Body of pancreas (tissue), 4 donors: Measurements from ENCODE around the gene ARAP1. TPM values are rescaled to one million over a fixed set of nuclear protein-coding genes. Genes with fewer than 3 reads are reported as not detected.
A peak's percentile ranks its signal among the peaks of the same experiment; 100 is the strongest.

Experiments
- ATAC-seq: fragments of 150-250 bp; one replicate; pipeline ENCODE4 v1.9.1; 2016
- DNase-seq, 4 donors: peaks; one replicate each; pipeline ENCODE4 v3.0.0-alpha.2; 2019
- H3K27ac ChIP-seq, 4 donors: fragments of 200-600 bp; sonication (generic); 1 replicate in 3 of 4; 2 replicates in 1 of 4; pipeline versions ENCODE4 v1.5.1 to v1.6.1; 2016 to 2019; ENCODE audit warnings: mild to moderate bottlenecking in 1 of 4, mixed read lengths in 1 of 4, moderate library complexity in 1 of 4
- H3K27me3 ChIP-seq, 2 donors: fragments of 200-600 bp; sonication (generic); one replicate each; pipeline ENCODE4 v1.6.0; 2016; ENCODE audit warnings: mild to moderate bottlenecking in 1 of 2
- H3K36me3 ChIP-seq, 2 donors: fragments of 200-600 bp; sonication (generic); replicated peaks in 1 of 2; 2 replicates each; pipeline ENCODE4 v1.5.1; 2016; ENCODE audit warnings: low read depth in 2 of 2; ENCODE audit not compliant: insufficient read depth in 1 of 2
- H3K4me1 ChIP-seq: fragments of 200-600 bp; sonication (generic); one replicate; pipeline ENCODE4 v1.6.0; 2016
- H3K4me3 ChIP-seq, 2 donors: fragments of 200-600 bp; sonication (generic); 1 replicate in 1 of 2; 2 replicates in 1 of 2; pipeline ENCODE4 v1.5.1; 2016 to 2019
- H3K9me3 ChIP-seq, 3 donors: fragments of 200-600 bp; sonication (generic); 1 replicate in 2 of 3; 2 replicates in 1 of 3; pipeline ENCODE4 v1.5.1; 2016
- POLR2A ChIP-seq, 3 donors: fragments of 450-650 bp; IDR thresholded peaks; one replicate each; pipeline ENCODE4 v1.6.1; 2016; ENCODE audit warnings: antibody characterized with exemption in 3 of 3, mild to moderate bottlenecking in 2 of 3
- WGBS, 2 donors: methylation state at CpG; one replicate each; pipeline ENCODE4 v1.1.5; 2017; 5-methylcytosine and 5-hydroxymethylcytosine counted together
- intact Hi-C: fragments of 100-400 bp; cut with DNase I; formaldehyde crosslinking; loops from one replicate; pipeline ENCODE4 v1.15.1; 2023
- total RNA-seq, 2 donors: library from RNA; depleted of rRNA; stranded (reverse); fragments of >200 nt; gene quantifications; one replicate each; pipeline ENCODE4 v1.1.0, GENCODE V29; 2016
- TF ChIP-seq, protein P1 (sequence below), 7 experiments: fragments of 450-650 bp in 4 of 7; fragments of 200-600 bp in 3 of 7; sonication (generic) in 3 of 7; IDR thresholded peaks; one replicate each; pipeline ENCODE4 v1.5.1; 2016 to 2019; ENCODE audit warnings: antibody characterized with exemption in 7 of 7

The ARAP1 gene
- total RNA-seq, 2 donors from 2014 or later = 63.3 to 208 TPM

DNA sequence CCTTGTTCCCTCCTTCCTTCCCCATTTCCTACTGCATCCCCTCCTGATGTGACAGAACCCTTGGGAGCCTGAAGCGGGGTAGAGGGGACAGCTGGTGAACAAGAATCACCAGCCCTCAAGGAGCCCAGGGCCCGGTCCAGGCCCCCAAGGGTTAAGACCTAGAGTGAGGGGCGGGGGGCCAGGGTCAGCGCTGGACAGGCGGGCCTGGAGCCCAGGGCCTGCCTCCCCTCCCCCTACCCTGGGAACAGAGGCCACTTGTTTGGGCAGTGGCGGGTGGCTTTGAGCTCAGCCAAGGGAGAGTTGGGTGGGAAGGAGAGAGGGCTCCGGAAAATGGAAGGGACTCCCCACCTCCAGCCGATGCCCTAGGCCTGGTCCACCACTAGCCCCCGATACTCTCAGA lies 2.1 kb downstream of the ARAP1 start:
- Histone ChIP-seq H3K27me3 (no peaks in the 10 kb centered on the region), H3K36me3 (no peaks in the 10 kb centered on the region), H3K4me3 (no peak overlapping the region), H3K4me1 (peaks cover 42% of the 10 kb centered on the region), H3K9me3 (no peaks in the 10 kb centered on the region), H3K27ac (peak overlapping the region in 3 of 4 donors; percentile 10 to 39 (median 17))
- 52 to 73% methylated on average over 6 to 7 of the region's 9 CpGs for WGBS, 2 donors
- TF ChIP-seq, protein P1, sequence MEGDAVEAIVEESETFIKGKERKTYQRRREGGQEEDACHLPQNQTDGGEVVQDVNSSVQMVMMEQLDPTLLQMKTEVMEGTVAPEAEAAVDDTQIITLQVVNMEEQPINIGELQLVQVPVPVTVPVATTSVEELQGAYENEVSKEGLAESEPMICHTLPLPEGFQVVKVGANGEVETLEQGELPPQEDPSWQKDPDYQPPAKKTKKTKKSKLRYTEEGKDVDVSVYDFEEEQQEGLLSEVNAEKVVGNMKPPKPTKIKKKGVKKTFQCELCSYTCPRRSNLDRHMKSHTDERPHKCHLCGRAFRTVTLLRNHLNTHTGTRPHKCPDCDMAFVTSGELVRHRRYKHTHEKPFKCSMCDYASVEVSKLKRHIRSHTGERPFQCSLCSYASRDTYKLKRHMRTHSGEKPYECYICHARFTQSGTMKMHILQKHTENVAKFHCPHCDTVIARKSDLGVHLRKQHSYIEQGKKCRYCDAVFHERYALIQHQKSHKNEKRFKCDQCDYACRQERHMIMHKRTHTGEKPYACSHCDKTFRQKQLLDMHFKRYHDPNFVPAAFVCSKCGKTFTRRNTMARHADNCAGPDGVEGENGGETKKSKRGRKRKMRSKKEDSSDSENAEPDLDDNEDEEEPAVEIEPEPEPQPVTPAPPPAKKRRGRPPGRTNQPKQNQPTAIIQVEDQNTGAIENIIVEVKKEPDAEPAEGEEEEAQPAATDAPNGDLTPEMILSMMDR (IDR thresholded peaks at IDR 0.05) = no peak
- no peak for TF ChIP-seq POLR2A (IDR thresholded peaks at IDR 0.05)
- ATAC-seq (no peak), DNase-seq (no peak)
- intact Hi-C loops = no loop called here

DNA sequence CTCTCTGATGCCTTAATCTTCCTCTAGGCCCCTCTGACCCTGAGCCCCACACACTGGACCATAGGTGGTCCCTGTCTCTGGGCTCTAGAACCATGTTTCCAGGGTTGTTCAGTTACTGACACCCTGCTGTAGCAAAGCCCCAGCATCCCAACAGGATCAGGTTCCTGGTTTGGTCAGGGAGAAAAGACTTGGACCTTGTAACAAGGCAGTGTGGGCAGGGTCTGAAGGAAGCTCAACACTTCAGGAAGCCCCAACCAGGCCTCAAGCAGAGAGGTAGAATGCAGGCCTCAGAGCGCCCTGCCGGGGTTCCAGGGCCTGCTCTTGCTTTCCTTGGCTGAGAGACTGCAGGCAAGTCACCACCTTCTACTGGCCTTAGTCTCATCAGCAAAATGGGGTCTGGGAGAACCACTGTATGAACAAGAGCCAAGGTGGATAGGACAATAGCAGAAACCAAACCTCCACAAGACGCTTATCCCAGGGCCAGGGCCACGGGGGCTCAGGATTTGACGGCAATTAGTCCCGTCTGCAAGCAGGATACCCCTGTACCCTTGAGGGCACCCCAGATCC lies 4.8 kb downstream of the ARAP1 start:
- Histone ChIP-seq H3K36me3 (no peaks in the 10 kb centered on the region), H3K4me3 (no peak overlapping the region), H3K27me3 (no peaks in the 10 kb centered on the region), H3K27ac (no peak overlapping the region), H3K4me1 (peaks cover 24% of the 10 kb centered on the region), H3K9me3 (no peaks in the 10 kb centered on the region)
- intact Hi-C loops = no loop called here
- no peak for ATAC-seq
- WGBS, 2 donors = 82 to 96% methylated on average over 4 to 6 of the region's 6 CpGs
- TF ChIP-seq, protein P1 (IDR thresholded peaks at IDR 0.05) = no peak
- TF ChIP-seq POLR2A (IDR thresholded peaks at IDR 0.05) = no peak
- no peak for DNase-seq

DNA sequence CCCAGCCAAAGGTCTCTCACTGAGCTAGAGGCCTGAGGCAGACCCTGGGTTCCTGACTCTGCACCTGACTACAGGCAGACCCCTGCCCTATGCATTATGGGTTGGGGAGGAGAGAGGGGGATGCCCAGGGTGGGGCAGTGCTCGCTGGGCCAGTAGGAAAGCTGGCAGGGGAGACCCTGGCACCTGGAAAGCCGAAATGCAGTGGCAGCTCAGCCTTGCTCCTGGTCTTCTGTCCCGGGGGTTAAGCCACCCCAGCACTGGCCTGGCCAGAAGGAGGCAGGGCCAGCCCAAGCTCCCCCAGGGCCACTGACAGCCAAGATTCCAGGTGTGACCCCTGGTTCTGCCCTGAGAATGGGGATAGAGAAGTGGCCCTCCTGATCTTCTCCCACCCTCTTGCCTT lies 5.4 kb downstream of the ARAP1 start:
- ATAC-seq (no peak), DNase-seq (no peak)
- intact Hi-C loops = no loop called here
- no peak overlapping the region for H3K27ac ChIP-seq
- WGBS, 2 donors = 93 to 97% methylated on average over 2 to 3 of the region's 3 CpGs
- H3K27me3 ChIP-seq = no peaks in the 10 kb centered on the region
- peaks cover 21% of the 10 kb centered on the region for H3K4me1 ChIP-seq
- no peak overlapping the region for H3K4me3 ChIP-seq
- H3K36me3 ChIP-seq = no peaks in the 10 kb centered on the region
- H3K9me3 ChIP-seq = no peaks in the 10 kb centered on the region
- TF ChIP-seq POLR2A (IDR thresholded peaks at IDR 0.05) = no peak
- TF ChIP-seq, protein P1 (IDR thresholded peaks at IDR 0.05) = no peak

DNA sequence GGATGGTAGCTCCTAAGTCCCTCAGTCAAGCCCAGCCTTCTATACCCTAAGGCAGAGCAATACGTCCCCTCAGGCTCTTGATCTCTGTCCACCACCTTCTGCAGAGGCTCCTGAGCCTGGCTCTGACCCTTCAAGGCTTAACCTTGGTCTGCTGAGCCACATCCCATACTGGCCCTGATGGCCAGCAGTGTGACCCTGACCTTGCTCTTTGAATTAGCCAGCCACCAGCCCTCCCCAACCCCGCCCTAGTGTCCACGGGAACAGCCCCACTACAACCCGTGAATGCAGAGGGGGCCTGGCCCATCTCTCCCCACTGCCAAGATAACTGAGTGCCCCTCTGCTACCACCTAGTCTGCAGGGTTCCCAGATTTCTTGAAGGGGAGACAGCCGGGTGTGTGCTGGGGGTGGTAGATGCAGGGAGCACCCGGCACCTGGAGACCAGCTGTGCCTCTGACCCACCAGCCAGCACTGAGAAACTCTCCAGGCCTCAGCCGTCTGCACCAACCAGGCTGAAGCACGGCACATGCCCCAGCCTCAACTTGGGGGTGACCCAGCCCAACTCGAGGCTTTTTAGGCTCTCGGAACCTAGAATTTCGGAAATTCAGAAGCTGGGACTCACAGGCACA lies 6.2 kb downstream of the ARAP1 start:
- Histone ChIP-seq H3K27ac (no peak overlapping the region), H3K9me3 (no peaks in the 10 kb centered on the region), H3K4me1 (peaks cover 13% of the 10 kb centered on the region), H3K4me3 (no peak overlapping the region), H3K36me3 (no peaks in the 10 kb centered on the region), H3K27me3 (no peaks in the 10 kb centered on the region)
- DNase-seq = no peak
- 76% methylated on average over 11 of the region's 11 CpGs; no CpG with 5 or more reads in 1 of the 2 donors for WGBS, 2 donors
- intact Hi-C loops = no loop called here
- no peak for ATAC-seq
- no peak for TF ChIP-seq POLR2A (IDR thresholded peaks at IDR 0.05)
- TF ChIP-seq, protein P1 (IDR thresholded peaks at IDR 0.05) = no peak

DNA sequence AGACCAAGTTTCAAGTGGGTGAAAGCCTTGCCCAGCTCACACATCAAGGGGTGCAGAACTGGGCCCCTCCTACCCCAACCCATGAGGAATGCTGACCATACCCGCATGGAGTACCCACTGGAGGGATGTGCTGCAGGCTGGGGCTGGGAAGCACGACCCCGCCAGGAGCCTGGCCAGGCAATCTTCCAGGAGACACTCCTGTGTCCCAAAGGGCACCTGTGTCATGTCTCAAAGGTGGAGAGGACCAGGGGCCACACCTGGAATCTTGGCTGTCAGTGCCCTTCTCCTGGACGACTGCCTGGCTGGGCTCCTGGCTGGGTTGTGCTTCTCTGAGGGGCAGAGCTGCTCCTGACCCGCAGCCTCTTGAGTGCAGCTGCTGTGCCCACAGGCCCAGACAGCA lies 6.7 kb downstream of the ARAP1 start:
- H3K27me3 ChIP-seq = no peaks in the 10 kb centered on the region
- H3K36me3 ChIP-seq = no peaks in the 10 kb centered on the region
- intact Hi-C loops = no loop called here
- no peak overlapping the region for H3K27ac ChIP-seq
- 78% methylated on average over 2 of the region's 5 CpGs; no CpG with 5 or more reads in 1 of the 2 donors for WGBS, 2 donors
- TF ChIP-seq POLR2A (IDR thresholded peaks at IDR 0.05) = no peak
- H3K9me3 ChIP-seq = no peaks in the 10 kb centered on the region
- ATAC-seq = no peak
- no peak overlapping the region for H3K4me3 ChIP-seq
- DNase-seq = no peak
- peaks cover 8% of the 10 kb centered on the region for H3K4me1 ChIP-seq
